Measurements from ENCODE around the gene S1PR3. TPM values are rescaled to one million over a fixed set of nuclear protein-coding genes. Genes with fewer than 3 reads are reported as not detected.

S1PR3 gene
- total RNA-seq, 1 donor from 2014 or later: 2.9 TPM

- H3K4me3 Mint-ChIP-seq (ENCODE audit: unreplicated experiment): no peak overlapping the region
- no peak for TF ChIP-seq CTCF (IDR thresholded peaks at IDR 0.05; ENCODE audit: partially characterized antibody, unreplicated experiment)
- H3K36me3 Mint-ChIP-seq (ENCODE audit: unreplicated experiment): no peaks in the 10 kb centered on the region
- H3K4me1 Mint-ChIP-seq (ENCODE audit: low read depth, unreplicated experiment): peaks cover 10% of the 10 kb centered on the region
- no peaks in the 10 kb centered on the region for H3K27me3 Mint-ChIP-seq (ENCODE audit: unreplicated experiment)
- DNase-seq: no peak
- no peak overlapping the region for H3K27ac Mint-ChIP-seq (ENCODE audit: unreplicated experiment)
- H3K9me3 Mint-ChIP-seq (ENCODE audit: unreplicated experiment): no peaks in the 10 kb centered on the region
Measured at GRCh38 chr9:89006267-89006666, 15.0 kb downstream of the S1PR3 start.

GRCh38 chr9:89006996-89007967 is 16.0 kb downstream of the S1PR3 start:
- Mint-ChIP-seq H3K4me1 (ENCODE audit: low read depth, unreplicated experiment) (peaks cover 10% of the 10 kb centered on the region), H3K9me3 (ENCODE audit: unreplicated experiment) (no peaks in the 10 kb centered on the region), H3K36me3 (ENCODE audit: unreplicated experiment) (no peaks in the 10 kb centered on the region), H3K4me3 (ENCODE audit: unreplicated experiment) (no peak overlapping the region), H3K27me3 (ENCODE audit: unreplicated experiment) (no peaks in the 10 kb centered on the region), H3K27ac (ENCODE audit: unreplicated experiment) (no peak overlapping the region)
- DNase-seq: no peak
- no peak for TF ChIP-seq CTCF (IDR thresholded peaks at IDR 0.05; ENCODE audit: partially characterized antibody, unreplicated experiment)

GRCh38 chr9:89008055-89008743 is 16.9 kb downstream of the S1PR3 start:
- Mint-ChIP-seq H3K4me1 (ENCODE audit: low read depth, unreplicated experiment) (peaks cover 10% of the 10 kb centered on the region), H3K27ac (ENCODE audit: unreplicated experiment) (no peak overlapping the region)

GRCh38 chr9:89008744-89009545 is 17.7 kb downstream of the S1PR3 start:
- no peak for DNase-seq
- Mint-ChIP-seq H3K36me3 (ENCODE audit: unreplicated experiment) (no peaks in the 10 kb centered on the region), H3K27ac (ENCODE audit: unreplicated experiment) (no peak overlapping the region), H3K9me3 (ENCODE audit: unreplicated experiment) (no peaks in the 10 kb centered on the region), H3K4me1 (ENCODE audit: low read depth, unreplicated experiment) (peaks cover 10% of the 10 kb centered on the region), H3K4me3 (ENCODE audit: unreplicated experiment) (no peak overlapping the region), H3K27me3 (ENCODE audit: unreplicated experiment) (no peaks in the 10 kb centered on the region)
- no peak for TF ChIP-seq CTCF (IDR thresholded peaks at IDR 0.05; ENCODE audit: partially characterized antibody, unreplicated experiment)

More at GRCh38 chr9:89008055-89008743, 16.9 kb downstream of the S1PR3 start:
- Mint-ChIP-seq H3K9me3 (ENCODE audit: unreplicated experiment) (no peaks in the 10 kb centered on the region), H3K36me3 (ENCODE audit: unreplicated experiment) (no peaks in the 10 kb centered on the region), H3K27me3 (ENCODE audit: unreplicated experiment) (no peaks in the 10 kb centered on the region), H3K4me3 (ENCODE audit: unreplicated experiment) (no peak overlapping the region)
- no peak for TF ChIP-seq CTCF (IDR thresholded peaks at IDR 0.05; ENCODE audit: partially characterized antibody, unreplicated experiment)
- DNase-seq: no peak
